ENCODE measurements around the gene HSD17B4. TPM values are rescaled to one million over a fixed set of nuclear protein-coding genes. Genes with fewer than 3 reads are reported as not detected.

HSD17B4 gene
- total and polyA plus RNA-seq, 2 experiments from 2014 or later: 326 to 332 TPM

DNA sequence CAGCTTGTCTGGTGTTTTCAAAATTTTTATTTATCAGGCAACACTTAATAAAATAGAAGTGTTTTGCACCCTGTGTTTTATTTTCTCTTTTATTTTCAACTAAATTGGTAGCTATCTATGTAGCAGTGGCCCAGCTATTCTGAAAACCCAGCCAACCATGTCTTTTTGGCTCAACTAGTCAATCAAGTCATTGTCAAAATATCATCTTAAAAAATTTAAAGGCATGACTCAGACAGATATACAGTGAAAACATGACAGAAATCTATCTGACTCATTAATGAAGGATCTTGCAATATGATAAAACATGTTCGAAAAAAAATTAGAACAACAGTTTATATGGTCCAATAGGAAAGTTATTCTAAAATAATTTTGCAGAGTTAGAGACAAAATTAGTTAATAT is 75.1 kb downstream of the HSD17B4 start (continued):
- TF ChIP-seq, protein P1, sequence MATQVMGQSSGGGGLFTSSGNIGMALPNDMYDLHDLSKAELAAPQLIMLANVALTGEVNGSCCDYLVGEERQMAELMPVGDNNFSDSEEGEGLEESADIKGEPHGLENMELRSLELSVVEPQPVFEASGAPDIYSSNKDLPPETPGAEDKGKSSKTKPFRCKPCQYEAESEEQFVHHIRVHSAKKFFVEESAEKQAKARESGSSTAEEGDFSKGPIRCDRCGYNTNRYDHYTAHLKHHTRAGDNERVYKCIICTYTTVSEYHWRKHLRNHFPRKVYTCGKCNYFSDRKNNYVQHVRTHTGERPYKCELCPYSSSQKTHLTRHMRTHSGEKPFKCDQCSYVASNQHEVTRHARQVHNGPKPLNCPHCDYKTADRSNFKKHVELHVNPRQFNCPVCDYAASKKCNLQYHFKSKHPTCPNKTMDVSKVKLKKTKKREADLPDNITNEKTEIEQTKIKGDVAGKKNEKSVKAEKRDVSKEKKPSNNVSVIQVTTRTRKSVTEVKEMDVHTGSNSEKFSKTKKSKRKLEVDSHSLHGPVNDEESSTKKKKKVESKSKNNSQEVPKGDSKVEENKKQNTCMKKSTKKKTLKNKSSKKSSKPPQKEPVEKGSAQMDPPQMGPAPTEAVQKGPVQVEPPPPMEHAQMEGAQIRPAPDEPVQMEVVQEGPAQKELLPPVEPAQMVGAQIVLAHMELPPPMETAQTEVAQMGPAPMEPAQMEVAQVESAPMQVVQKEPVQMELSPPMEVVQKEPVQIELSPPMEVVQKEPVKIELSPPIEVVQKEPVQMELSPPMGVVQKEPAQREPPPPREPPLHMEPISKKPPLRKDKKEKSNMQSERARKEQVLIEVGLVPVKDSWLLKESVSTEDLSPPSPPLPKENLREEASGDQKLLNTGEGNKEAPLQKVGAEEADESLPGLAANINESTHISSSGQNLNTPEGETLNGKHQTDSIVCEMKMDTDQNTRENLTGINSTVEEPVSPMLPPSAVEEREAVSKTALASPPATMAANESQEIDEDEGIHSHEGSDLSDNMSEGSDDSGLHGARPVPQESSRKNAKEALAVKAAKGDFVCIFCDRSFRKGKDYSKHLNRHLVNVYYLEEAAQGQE (IDR thresholded peaks at IDR 0.05; ENCODE audit: unreplicated experiment): no peak
- no peak for TF ChIP-seq NANOG (IDR thresholded peaks at IDR 0.05; ENCODE audit: borderline replicate concordance)
- TF ChIP-seq JUNB (IDR thresholded peaks at IDR 0.05; ENCODE audit: unreplicated experiment): no peak
- TF ChIP-seq EZH2 (IDR thresholded peaks at IDR 0.05; ENCODE audit: low read depth, unreplicated experiment): no peak
- no peak for TF ChIP-seq POLR2AphosphoS5 (IDR thresholded peaks at IDR 0.05; ENCODE audit: low read depth)
- TF ChIP-seq ZNF331 (CRISPR knock-in tag; IDR thresholded peaks at IDR 0.05; ENCODE audit: low read depth): no peak
- TF ChIP-seq ZNF114 (CRISPR knock-in tag; IDR thresholded peaks at IDR 0.05): no peak
- TF ChIP-seq STAT1 (IDR thresholded peaks at IDR 0.05; ENCODE audit: unreplicated experiment): no peak
- TF ChIP-seq, protein P2, sequence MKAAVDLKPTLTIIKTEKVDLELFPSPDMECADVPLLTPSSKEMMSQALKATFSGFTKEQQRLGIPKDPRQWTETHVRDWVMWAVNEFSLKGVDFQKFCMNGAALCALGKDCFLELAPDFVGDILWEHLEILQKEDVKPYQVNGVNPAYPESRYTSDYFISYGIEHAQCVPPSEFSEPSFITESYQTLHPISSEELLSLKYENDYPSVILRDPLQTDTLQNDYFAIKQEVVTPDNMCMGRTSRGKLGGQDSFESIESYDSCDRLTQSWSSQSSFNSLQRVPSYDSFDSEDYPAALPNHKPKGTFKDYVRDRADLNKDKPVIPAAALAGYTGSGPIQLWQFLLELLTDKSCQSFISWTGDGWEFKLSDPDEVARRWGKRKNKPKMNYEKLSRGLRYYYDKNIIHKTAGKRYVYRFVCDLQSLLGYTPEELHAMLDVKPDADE (IDR thresholded peaks at IDR 0.05): no peak
- TF ChIP-seq CREB1 (CRISPR knock-in tag; IDR thresholded peaks at IDR 0.05; ENCODE audit: low read depth): no peak
- TF ChIP-seq, protein P3, sequence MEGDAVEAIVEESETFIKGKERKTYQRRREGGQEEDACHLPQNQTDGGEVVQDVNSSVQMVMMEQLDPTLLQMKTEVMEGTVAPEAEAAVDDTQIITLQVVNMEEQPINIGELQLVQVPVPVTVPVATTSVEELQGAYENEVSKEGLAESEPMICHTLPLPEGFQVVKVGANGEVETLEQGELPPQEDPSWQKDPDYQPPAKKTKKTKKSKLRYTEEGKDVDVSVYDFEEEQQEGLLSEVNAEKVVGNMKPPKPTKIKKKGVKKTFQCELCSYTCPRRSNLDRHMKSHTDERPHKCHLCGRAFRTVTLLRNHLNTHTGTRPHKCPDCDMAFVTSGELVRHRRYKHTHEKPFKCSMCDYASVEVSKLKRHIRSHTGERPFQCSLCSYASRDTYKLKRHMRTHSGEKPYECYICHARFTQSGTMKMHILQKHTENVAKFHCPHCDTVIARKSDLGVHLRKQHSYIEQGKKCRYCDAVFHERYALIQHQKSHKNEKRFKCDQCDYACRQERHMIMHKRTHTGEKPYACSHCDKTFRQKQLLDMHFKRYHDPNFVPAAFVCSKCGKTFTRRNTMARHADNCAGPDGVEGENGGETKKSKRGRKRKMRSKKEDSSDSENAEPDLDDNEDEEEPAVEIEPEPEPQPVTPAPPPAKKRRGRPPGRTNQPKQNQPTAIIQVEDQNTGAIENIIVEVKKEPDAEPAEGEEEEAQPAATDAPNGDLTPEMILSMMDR (conservative IDR thresholded peaks at IDR 0.05; ENCODE audit: low read depth in 2 of 2): no peak

DNA sequence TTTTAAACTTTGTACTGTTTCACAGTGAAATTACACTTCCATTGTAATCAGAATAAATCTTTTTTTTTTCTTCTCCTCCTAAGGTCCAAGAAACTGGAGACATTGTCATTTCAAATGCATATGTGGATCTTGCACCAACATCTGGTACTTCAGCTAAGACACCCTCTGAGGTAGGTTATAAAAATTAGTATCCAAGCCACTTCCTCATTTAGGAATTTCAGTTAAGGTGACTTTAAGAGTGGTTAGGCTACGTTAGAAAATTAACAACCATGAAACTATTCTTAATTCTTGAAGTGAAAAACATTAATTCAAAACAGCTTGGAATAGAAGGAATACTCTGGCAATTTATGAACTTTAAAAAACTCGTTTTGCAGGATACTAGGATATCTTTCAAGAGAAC is 77.5 kb downstream of the HSD17B4 start:
- Histone ChIP-seq H3K9me2 (ENCODE audit: insufficient read depth) (no peaks in the 10 kb centered on the region), H3K79me2 (replicated peaks; ENCODE audit: insufficient read depth) (no peaks in the 10 kb centered on the region), H3K4me1 (ENCODE audit: insufficient read depth) (peaks cover 16% of the 10 kb centered on the region), H3K27me3 (ENCODE audit: insufficient read depth) (no peaks in the 10 kb centered on the region), H3K27ac (ENCODE audit: low read depth) (no peak overlapping the region), H3F3A (replicated peaks; ENCODE audit: low read depth) (no peaks in the 10 kb centered on the region), H3K4me3 (no peak overlapping the region), H3K36me3 (ENCODE audit: insufficient read depth) (peaks cover 21% of the 10 kb centered on the region; the same call in 1 of the 2 replicates), H3K4me2 (no peak overlapping the region), H2AFZ (no peak overlapping the region), H4K20me1 (replicated peaks; ENCODE audit: insufficient read depth) (no peaks in the 10 kb centered on the region)
- Mint-ChIP-seq H3K27ac (no peak overlapping the region), H3K4me3 (no peak overlapping the region), H3K4me1 (peaks cover 17% of the 10 kb centered on the region), H3K36me3 (ENCODE audit: low read depth) (peaks cover 30% of the 10 kb centered on the region), H3K9me3 (no peaks in the 10 kb centered on the region), H3K27me3 (ENCODE audit: insufficient read depth, low read depth, poor library complexity) (no peaks in the 10 kb centered on the region)
- no peak for DNase-seq (ENCODE audit: low spot score)
- no peak for ATAC-seq
- TF ChIP-seq, protein P4, sequence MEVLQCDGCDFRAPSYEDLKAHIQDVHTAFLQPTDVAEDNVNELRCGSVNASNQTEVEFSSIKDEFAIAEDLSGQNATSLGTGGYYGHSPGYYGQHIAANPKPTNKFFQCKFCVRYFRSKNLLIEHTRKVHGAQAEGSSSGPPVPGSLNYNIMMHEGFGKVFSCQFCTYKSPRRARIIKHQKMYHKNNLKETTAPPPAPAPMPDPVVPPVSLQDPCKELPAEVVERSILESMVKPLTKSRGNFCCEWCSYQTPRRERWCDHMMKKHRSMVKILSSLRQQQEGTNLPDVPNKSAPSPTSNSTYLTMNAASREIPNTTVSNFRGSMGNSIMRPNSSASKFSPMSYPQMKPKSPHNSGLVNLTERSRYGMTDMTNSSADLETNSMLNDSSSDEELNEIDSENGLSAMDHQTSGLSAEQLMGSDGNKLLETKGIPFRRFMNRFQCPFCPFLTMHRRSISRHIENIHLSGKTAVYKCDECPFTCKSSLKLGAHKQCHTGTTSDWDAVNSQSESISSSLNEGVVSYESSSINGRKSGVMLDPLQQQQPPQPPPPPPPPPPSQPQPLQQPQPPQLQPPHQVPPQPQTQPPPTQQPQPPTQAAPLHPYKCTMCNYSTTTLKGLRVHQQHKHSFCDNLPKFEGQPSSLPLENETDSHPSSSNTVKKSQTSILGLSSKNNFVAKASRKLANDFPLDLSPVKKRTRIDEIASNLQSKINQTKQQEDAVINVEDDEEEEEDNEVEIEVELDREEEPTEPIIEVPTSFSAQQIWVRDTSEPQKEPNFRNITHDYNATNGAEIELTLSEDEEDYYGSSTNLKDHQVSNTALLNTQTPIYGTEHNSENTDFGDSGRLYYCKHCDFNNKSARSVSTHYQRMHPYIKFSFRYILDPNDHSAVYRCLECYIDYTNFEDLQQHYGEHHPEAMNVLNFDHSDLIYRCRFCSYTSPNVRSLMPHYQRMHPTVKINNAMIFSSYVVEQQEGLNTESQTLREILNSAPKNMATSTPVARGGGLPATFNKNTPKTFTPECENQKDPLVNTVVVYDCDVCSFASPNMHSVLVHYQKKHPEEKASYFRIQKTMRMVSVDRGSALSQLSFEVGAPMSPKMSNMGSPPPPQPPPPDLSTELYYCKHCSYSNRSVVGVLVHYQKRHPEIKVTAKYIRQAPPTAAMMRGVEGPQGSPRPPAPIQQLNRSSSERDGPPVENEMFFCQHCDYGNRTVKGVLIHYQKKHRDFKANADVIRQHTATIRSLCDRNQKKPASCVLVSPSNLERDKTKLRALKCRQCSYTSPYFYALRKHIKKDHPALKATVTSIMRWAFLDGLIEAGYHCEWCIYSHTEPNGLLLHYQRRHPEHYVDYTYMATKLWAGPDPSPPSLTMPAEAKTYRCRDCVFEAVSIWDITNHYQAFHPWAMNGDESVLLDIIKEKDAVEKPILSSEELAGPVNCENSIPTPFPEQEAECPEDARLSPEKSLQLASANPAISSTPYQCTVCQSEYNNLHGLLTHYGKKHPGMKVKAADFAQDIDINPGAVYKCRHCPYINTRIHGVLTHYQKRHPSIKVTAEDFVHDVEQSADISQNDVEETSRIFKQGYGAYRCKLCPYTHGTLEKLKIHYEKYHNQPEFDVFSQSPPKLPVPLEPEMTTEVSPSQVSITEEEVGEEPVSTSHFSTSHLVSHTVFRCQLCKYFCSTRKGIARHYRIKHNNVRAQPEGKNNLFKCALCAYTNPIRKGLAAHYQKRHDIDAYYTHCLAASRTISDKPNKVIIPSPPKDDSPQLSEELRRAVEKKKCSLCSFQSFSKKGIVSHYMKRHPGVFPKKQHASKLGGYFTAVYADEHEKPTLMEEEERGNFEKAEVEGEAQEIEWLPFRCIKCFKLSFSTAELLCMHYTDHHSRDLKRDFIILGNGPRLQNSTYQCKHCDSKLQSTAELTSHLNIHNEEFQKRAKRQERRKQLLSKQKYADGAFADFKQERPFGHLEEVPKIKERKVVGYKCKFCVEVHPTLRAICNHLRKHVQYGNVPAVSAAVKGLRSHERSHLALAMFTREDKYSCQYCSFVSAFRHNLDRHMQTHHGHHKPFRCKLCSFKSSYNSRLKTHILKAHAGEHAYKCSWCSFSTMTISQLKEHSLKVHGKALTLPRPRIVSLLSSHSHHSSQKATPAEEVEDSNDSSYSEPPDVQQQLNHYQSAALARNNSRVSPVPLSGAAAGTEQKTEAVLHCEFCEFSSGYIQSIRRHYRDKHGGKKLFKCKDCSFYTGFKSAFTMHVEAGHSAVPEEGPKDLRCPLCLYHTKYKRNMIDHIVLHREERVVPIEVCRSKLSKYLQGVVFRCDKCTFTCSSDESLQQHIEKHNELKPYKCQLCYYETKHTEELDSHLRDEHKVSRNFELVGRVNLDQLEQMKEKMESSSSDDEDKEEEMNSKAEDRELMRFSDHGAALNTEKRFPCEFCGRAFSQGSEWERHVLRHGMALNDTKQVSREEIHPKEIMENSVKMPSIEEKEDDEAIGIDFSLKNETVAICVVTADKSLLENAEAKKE (CRISPR knock-in tag; IDR thresholded peaks at IDR 0.05): no peak
- no peak for TF ChIP-seq CREB1 (CRISPR knock-in tag; IDR thresholded peaks at IDR 0.05; ENCODE audit: low read depth)
